GM23248 (cell line): ENCODE results near the gene PIK3C3.

ENCODE experiments used
- EZH2 ChIP-seq: fragments of 200-600 bp; sonication (generic); IDR thresholded peaks from 2 replicates; pipeline ENCODE4 v1.6.1; 2018; ENCODE audit warnings: antibody characterized with exemption, mild to moderate bottlenecking; ENCODE audit not compliant: insufficient read depth, poor library complexity, severe bottlenecking
- EZH2phosphoT487 ChIP-seq: fragments of 200-600 bp; sonication (generic); IDR thresholded peaks from 2 replicates; pipeline ENCODE4 v1.6.1; 2018; ENCODE audit warnings: antibody characterized with exemption, moderate library complexity, mild to moderate bottlenecking, low read depth; ENCODE audit not compliant: insufficient read depth

- TF ChIP-seq EZH2 (no peak), EZH2phosphoT487 (no peak)
Measured at GRCh38 chr18:42039396-42039795, 84.4 kb downstream of the PIK3C3 start.
